ENCODE measurements around the gene ATAD1. TPM values are rescaled to one million over a fixed set of nuclear protein-coding genes. Genes with fewer than 3 reads are reported as not detected.

ATAD1 gene
- total RNA-seq, 1 experiment from 2014 or later, result 31.0 TPM

GRCh38 chr10:87786421-87786820, 31.6 kb downstream of the ATAD1 start:
- H3K27ac Mint-ChIP-seq (ENCODE audit: unreplicated experiment), result no peak overlapping the region
- peaks cover 5% of the 10 kb centered on the region for H3K36me3 Mint-ChIP-seq (ENCODE audit: insufficient read depth, unreplicated experiment)
- CTCF ChIA-PET, result no interaction called here

GRCh38 chr10:87782721-87783120, 35.3 kb downstream of the ATAD1 start:
- CTCF ChIA-PET, result interaction anchor here (0.7 kb wide), 1 partner anchor 22 kb away, joined by 4 read pairs; no protein-coding TSS in a partner anchor
- Mint-ChIP-seq H3K9me3 (ENCODE audit: low read depth, unreplicated experiment) (no peaks in the 10 kb centered on the region), H3K4me3 (ENCODE audit: low read depth, unreplicated experiment) (no peak overlapping the region), H3K4me1 (ENCODE audit: low read depth, unreplicated experiment) (no peaks in the 10 kb centered on the region), H3K27me3 (ENCODE audit: unreplicated experiment) (no peaks in the 10 kb centered on the region), H3K27ac (ENCODE audit: unreplicated experiment) (no peak overlapping the region), H3K36me3 (ENCODE audit: insufficient read depth, unreplicated experiment) (no peaks in the 10 kb centered on the region)
- no peak for DNase-seq
- BruUV-seq (replicated peaks), result no TSS peak
- intact Hi-C loops (cut with micrococcal nuclease; ENCODE audit: unreplicated experiment), result no loop called here
- TF ChIP-seq CTCF (IDR thresholded peaks at IDR 0.05; ENCODE audit: unreplicated experiment), result no peak

More at GRCh38 chr10:87786421-87786820, 31.6 kb downstream of the ATAD1 start:
- no peaks in the 10 kb centered on the region for H3K9me3 Mint-ChIP-seq (ENCODE audit: low read depth, unreplicated experiment)
- no peaks in the 10 kb centered on the region for H3K4me1 Mint-ChIP-seq (ENCODE audit: low read depth, unreplicated experiment)
- intact Hi-C loops (cut with micrococcal nuclease; ENCODE audit: unreplicated experiment), result no loop called here
- DNase-seq, result no peak
- BruUV-seq (replicated peaks), result no TSS peak
- H3K27me3 Mint-ChIP-seq (ENCODE audit: unreplicated experiment), result no peaks in the 10 kb centered on the region
- H3K4me3 Mint-ChIP-seq (ENCODE audit: low read depth, unreplicated experiment), result no peak overlapping the region
- no peak for TF ChIP-seq CTCF (IDR thresholded peaks at IDR 0.05; ENCODE audit: unreplicated experiment)

GRCh38 chr10:87781545-87781944, 36.5 kb downstream of the ATAD1 start:
- H3K4me1 Mint-ChIP-seq (ENCODE audit: low read depth, unreplicated experiment), result no peaks in the 10 kb centered on the region
- no TSS peak for BruUV-seq (replicated peaks)
- no peak overlapping the region for H3K4me3 Mint-ChIP-seq (ENCODE audit: low read depth, unreplicated experiment)
- no peaks in the 10 kb centered on the region for H3K9me3 Mint-ChIP-seq (ENCODE audit: low read depth, unreplicated experiment)
- H3K27me3 Mint-ChIP-seq (ENCODE audit: unreplicated experiment), result no peaks in the 10 kb centered on the region
- H3K36me3 Mint-ChIP-seq (ENCODE audit: insufficient read depth, unreplicated experiment), result no peaks in the 10 kb centered on the region
- no peak overlapping the region for H3K27ac Mint-ChIP-seq (ENCODE audit: unreplicated experiment)
- CTCF ChIA-PET, result no interaction called here
- intact Hi-C loops (cut with micrococcal nuclease; ENCODE audit: unreplicated experiment), result no loop called here
- DNase-seq, result no peak
- no peak for TF ChIP-seq CTCF (IDR thresholded peaks at IDR 0.05; ENCODE audit: unreplicated experiment)

- Mint-ChIP-seq H3K27me3 (ENCODE audit: unreplicated experiment) (no peaks in the 10 kb centered on the region), H3K4me3 (ENCODE audit: low read depth, unreplicated experiment) (no peak overlapping the region), H3K9me3 (ENCODE audit: low read depth, unreplicated experiment) (no peaks in the 10 kb centered on the region), H3K4me1 (ENCODE audit: low read depth, unreplicated experiment) (no peaks in the 10 kb centered on the region), H3K36me3 (ENCODE audit: insufficient read depth, unreplicated experiment) (no peaks in the 10 kb centered on the region), H3K27ac (ENCODE audit: unreplicated experiment) (no peak overlapping the region)
- no peak for DNase-seq
- intact Hi-C loops (cut with micrococcal nuclease; ENCODE audit: unreplicated experiment), result no loop called here
- TF ChIP-seq CTCF (IDR thresholded peaks at IDR 0.05; ENCODE audit: unreplicated experiment), result no peak
- CTCF ChIA-PET, result no interaction called here
- no TSS peak for BruUV-seq (replicated peaks)
Observed at GRCh38 chr10:87776328-87776727, 41.7 kb downstream of the ATAD1 start.

All from Calu3 (cell line).